Colonic mucosa (tissue), 4 donors: ENCODE data around the gene NUP210. TPM values are rescaled to one million over a fixed set of nuclear protein-coding genes. Genes with fewer than 3 reads are reported as not detected.

Experiments
- DNase-seq: peaks from one replicate; pipeline ENCODE4 v3.0.0-alpha.2; 2020
- H3K27ac ChIP-seq: fragments of 200-600 bp; one replicate; pipeline ENCODE4 v1.8.0; 2021
- H3K27me3 ChIP-seq: fragments of 200-600 bp; one replicate; pipeline ENCODE4 v1.8.0; 2021
- H3K36me3 ChIP-seq: fragments of 200-600 bp; one replicate; pipeline ENCODE4 v1.8.0; 2021
- H3K4me1 ChIP-seq: fragments of 200-600 bp; one replicate; pipeline ENCODE4 v1.8.0; 2021; ENCODE audit warnings: mild to moderate bottlenecking
- H3K4me3 ChIP-seq: fragments of 200-600 bp; one replicate; pipeline ENCODE4 v1.8.0; 2021
- H3K9ac ChIP-seq, 2 donors: one replicate each; pipeline ENCODE4 v1.7.0; 2013; ENCODE audit warnings: control low read depth in 2 of 2, low read depth in 2 of 2, low read length in 2 of 2
- H3K9me3 ChIP-seq: fragments of 200-600 bp; one replicate; pipeline ENCODE4 v1.8.0; 2021
- CTCF ChIP-seq: fragments of 200-600 bp; IDR thresholded peaks from one replicate; pipeline ENCODE4 v1.8.0; 2022; ENCODE audit warnings: antibody characterized with exemption, mild to moderate bottlenecking
- intact Hi-C: fragments of 100-400 bp; cut with DNase I; formaldehyde crosslinking; loops from one replicate; pipeline ENCODE4 v1.14.1; 2022
- total RNA-seq, 2 donors: library from RNA; stranded (reverse); fragmentation: NEBNext Ultra II Directional in 1 of 2; extraction: Animal tissue kit (Norgen Biotek cat#: 25700) in 1 of 2; gene quantifications; one replicate each; pipeline ENCODE4 v1.2.1, GENCODE V29; 2021
- donor health status: healthy.
- donor health status: DM: no; HTN: no; CAD: no.
- donor health status: DM: no; HTN: no; CAD: no.

Gene NUP210
- total RNA-seq, 2 donors from 2014 or later = 7.5 to 23.8 TPM

- H3K27ac ChIP-seq = no peak overlapping the region
- H3K9me3 ChIP-seq = no peaks in the 10 kb centered on the region
- H3K27me3 ChIP-seq = peaks cover 15% of the 10 kb centered on the region
- TF ChIP-seq CTCF = no peak
- no peak for DNase-seq
- H3K4me1 ChIP-seq = no peaks in the 10 kb centered on the region
- H3K4me3 ChIP-seq = no peak overlapping the region
- intact Hi-C loops = no loop called here
- H3K9ac ChIP-seq = no peak overlapping the region
- H3K36me3 ChIP-seq = no peaks in the 10 kb centered on the region
Observed at GRCh38 chr3:13277196-13277813, 142.8 kb downstream of the NUP210 start.

GRCh38 chr3:13276438-13277195 is 143.5 kb downstream of the NUP210 start:
- Histone ChIP-seq H3K27ac (no peak overlapping the region), H3K36me3 (no peaks in the 10 kb centered on the region), H3K4me1 (no peaks in the 10 kb centered on the region), H3K9me3 (no peaks in the 10 kb centered on the region), H3K27me3 (peaks cover 8% of the 10 kb centered on the region), H3K4me3 (no peak overlapping the region), H3K9ac (no peak overlapping the region)
- intact Hi-C loops = no loop called here
- DNase-seq = peak; percentile 23
- TF ChIP-seq CTCF = no peak

GRCh38 chr3:13275376-13276005 is 144.6 kb downstream of the NUP210 start:
- no peaks in the 10 kb centered on the region for H3K27me3 ChIP-seq
- H3K9me3 ChIP-seq = no peaks in the 10 kb centered on the region
- no peaks in the 10 kb centered on the region for H3K36me3 ChIP-seq
- H3K4me3 ChIP-seq = no peak overlapping the region
- H3K9ac ChIP-seq = no peak overlapping the region
- H3K27ac ChIP-seq = no peak overlapping the region
- no peaks in the 10 kb centered on the region for H3K4me1 ChIP-seq
- intact Hi-C loops = no loop called here
- TF ChIP-seq CTCF = no peak
- DNase-seq = no peak

- intact Hi-C loops = no loop called here
- H3K4me3 ChIP-seq = no peak overlapping the region
- no peak overlapping the region for H3K27ac ChIP-seq
- no peaks in the 10 kb centered on the region for H3K27me3 ChIP-seq
- H3K4me1 ChIP-seq = no peaks in the 10 kb centered on the region
- no peak overlapping the region for H3K9ac ChIP-seq
- H3K9me3 ChIP-seq = no peaks in the 10 kb centered on the region
- DNase-seq = no peak
- TF ChIP-seq CTCF = no peak
- no peaks in the 10 kb centered on the region for H3K36me3 ChIP-seq
Observed at GRCh38 chr3:13274551-13275332, 145.4 kb downstream of the NUP210 start.

- intact Hi-C loops = no loop called here
- Histone ChIP-seq H3K4me1 (no peaks in the 10 kb centered on the region), H3K9ac (no peak overlapping the region), H3K27me3 (no peaks in the 10 kb centered on the region), H3K36me3 (no peaks in the 10 kb centered on the region), H3K27ac (no peak overlapping the region), H3K9me3 (no peaks in the 10 kb centered on the region), H3K4me3 (no peak overlapping the region)
- no peak for TF ChIP-seq CTCF
- DNase-seq = no peak
Observed at GRCh38 chr3:13274125-13274524, 146.0 kb downstream of the NUP210 start.
